HG02642 (cell line): ENCODE results near the gene C10orf71.

Experiments used
- ATAC-seq: cut with Tn5 transposase; IDR thresholded peaks from one replicate; pipeline ENCODE4 v1.9.1; 2021; ENCODE audit warnings: mild to moderate bottlenecking; ENCODE audit not compliant: unreplicated experiment, poor library complexity

C10orf71 gene

DNA sequence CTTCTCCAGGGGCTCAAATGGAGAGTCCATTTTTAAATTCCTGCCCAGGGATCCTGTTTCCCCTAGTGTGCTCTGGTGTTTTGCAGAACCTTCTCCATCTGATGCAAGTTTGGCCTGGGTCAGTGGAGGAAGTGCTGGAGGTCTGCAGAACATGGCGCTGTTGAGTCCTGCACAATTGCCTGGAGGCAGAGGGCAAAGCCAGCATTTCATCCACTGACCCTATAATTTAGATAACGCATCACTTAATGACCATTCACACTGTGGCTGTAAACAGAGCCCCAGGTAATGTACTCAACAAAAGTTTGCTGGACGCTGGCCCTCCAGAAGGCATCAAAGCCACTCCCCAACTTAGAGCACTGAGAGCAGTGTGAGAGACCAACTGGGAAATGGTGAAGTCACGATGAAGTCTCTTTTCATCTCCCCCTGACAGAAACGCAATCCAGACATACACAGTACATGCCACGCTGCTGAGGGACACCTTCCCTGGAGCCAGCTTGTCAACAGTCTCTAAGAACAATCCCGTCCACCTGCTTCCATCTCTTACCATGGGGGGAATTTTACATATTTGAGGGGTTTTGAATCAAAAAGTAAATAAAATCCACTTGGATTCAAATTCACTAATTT lies 13.4 kb downstream of the C10orf71 start:
- no peak for ATAC-seq

DNA sequence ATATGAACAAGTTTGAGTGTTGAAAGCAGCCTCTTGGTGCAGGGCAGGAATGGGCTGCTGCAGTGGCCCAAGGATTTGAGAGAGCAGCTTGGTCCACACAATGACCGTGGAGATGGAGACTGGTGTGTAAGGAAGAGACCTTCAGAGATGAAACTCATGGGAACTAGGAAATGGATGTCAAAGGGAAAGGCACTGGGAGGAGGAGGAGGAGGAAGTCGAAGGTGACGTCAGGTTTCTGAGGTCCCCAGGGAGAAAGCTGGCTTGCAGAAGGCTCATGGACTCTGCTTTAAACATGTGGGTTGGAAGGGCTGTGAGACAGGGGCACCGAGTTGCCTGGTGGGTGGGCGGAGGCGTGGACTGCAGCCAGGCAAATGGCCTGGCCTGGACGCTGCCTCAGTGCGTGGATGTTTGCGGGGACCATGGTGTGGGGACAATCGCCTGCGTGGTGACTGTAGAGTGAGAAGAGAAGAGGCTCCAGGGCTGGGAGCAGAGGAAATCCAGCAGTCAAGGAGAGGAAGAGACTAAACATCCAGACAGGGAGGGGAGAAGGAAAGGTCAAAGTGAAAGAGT lies 14.6 kb downstream of the C10orf71 start:
- ATAC-seq: no peak

DNA sequence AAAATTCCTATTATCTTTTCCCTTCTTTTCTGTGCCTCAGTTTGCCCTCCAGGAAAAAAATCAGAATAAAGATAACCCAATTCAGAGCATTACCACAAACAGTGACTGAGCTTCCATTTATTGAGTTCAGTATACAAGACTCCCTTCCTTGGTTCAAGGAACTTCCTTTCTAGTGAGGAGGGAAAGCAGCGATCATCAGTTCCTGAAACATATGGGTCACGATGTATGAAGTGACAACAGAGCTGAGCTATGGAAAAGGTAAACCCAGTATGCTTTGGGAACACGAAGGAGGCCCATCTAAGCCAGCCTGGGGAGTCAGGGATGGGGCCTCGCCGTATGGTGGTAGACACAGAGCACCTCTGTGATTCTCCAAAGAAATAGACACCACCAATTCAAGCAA lies 15.8 kb downstream of the C10orf71 start:
- ATAC-seq: no peak

DNA sequence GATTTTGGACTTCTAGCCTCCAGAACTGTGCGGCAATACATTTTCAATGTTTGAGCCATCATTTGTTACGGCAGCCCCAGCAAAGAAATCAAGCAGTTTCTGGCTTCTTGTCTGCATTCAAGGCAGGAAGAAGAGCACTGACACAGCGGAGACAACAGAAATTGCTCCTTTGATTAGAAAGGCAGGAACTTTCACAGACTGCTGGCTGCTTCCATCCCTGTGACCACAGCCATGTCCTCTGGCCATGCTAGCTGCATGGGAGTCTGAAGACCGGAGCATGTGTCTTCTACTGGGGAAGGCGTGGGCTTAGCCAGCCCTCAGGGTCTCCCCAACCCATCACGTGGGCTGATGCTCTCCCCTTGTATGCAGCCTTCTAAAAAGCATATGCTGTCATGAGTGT lies 19.1 kb downstream of the C10orf71 start:
- ATAC-seq: no peak

DNA sequence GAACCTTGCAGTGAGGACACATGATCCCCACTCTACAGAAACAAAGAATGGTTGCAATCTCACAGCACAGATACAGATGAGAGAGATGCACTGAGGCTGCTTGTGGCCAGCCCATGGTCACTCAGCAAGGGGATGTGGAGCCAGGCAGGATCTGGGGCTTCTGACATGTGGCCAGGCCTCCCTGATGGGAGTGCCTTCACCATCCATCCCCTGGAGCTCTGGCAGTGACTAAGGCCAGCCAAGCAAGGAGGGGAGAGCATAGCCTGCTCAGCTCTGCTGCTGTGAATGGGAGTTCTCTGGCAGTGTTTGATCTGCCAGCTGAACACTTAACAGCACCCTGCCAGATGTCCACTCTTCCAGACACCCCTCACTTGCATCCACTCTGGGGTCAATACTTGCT lies 19.8 kb downstream of the C10orf71 start:
- no peak for ATAC-seq

DNA sequence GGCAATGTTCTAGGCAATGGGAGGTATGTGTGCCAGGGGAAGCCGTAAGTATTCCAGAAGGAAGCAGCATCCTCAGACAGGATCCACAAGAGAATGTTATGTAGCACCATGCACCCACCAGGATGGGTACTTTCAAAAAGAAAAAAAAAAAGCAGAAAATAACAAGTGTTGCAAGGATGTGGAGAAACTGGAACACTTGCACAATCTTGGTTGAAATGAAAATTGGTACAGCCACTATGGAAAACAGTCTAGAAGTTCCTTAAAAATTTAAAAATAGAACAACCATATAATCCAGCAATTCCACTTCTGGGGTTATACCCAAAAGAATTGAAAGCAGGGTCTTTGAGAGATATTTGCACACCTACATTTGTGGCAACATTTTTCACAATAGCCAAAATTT lies 20.2 kb downstream of the C10orf71 start:
- no peak for ATAC-seq

DNA sequence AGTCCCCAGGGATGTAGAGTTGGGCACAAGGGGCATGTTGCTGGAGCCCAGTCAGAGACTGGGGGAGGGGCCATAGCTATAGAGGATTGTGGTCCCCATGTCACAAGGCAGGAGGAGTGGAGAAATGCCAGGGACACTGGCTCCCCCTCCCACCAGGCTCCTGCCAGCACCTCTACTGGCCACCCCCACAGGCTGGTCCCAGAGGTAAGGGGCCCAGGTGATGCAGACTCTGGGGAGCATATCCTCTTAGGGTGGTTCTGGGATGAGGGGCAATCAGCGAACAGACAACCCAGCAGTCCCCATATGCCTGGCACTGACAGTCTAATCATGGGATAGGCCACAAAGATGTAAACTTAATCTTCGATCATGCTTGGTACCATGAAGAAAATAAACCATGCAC lies 21.2 kb downstream of the C10orf71 start:
- ATAC-seq: no peak

DNA sequence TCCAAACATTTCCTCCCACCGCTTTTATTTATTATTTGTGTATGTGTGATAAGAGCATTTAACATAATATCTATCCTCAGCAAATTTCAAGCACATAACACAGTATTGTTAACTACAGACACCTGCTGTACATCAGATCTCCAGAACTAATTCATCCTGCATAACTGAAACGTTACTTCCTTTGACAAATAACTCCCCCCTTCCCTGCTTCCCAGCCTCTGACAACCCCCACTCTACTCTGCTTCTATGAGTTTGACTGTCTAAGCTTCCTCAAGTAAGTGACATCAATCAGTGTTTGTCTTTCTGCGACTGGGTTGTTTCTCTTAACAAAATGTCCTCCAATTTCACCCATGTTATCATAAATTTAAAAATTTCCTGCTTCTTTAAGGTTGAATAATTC lies 22.1 kb downstream of the C10orf71 start:
- no peak for ATAC-seq

DNA sequence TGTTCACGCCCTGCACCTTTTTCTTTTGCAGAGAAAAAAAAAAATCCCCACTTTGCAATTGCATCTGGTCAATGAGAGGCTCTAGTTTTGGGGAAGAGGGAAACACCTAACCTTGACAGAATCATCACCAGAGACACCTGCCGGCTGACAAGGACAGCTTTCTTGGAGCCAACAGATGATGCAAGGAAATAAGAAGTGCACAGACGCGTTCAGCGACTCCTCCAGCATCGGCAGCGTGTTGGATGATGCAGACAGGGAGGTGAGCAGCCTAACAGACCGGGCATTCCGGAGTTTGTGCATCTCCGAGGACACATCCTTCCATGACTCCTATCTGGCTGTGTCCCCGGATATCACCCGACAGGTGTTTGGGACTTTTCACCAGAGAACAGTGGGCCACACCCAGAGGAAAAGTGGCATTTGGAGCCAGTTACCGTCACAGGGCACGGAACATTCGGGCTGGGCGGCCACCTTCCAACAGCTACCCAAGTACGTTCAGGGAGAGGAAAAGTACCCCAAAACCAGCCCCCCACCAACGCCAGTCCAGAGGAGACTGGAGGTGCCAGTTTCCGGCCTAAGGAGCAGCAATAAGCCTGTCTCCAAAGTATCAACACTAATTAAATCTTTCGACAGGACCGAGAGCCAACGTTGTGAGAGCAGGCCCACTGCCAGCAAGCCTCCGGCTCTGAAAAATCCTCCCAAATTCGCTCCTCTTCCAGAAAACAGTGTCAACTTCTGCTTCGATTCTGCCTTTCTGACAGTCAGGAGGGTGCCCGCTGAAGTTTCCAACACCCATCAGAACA lies 23.6 kb downstream of the C10orf71 start:
- no peak for ATAC-seq

DNA sequence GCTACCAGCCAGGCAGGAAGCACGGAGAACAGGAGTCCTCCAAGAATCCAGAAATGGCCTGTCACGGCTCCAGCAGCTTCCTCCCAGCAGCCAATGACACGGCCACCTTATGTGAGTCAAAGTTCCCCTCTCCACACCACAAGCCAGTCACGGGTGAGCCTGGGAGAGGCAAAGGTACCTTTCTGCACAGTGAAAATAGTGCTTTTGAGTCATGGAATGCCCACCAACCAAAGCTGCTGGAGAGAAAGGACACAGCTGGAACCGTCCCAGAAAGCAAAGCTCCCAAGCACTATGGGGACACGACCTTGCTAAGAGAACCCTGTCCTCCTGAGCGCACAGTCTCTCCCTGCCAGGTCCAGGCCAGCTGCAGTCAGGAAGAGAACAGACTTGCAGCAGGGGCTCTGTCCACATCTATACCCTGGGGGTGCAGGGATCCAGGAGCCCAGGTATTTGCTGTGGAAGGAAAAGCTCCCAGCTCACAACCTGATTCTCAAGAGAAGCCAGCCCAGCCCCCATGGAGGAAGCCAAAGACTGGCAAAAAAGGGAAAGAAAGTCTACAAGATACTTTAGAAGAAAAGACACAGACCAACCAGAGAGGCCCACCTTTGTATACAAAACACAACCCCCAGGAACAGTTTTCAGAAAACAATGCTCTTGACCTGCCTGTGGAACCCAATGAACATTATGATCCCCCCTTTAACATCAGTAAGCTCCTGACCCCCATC lies 24.4 kb downstream of the C10orf71 start:
- ATAC-seq: no peak

DNA sequence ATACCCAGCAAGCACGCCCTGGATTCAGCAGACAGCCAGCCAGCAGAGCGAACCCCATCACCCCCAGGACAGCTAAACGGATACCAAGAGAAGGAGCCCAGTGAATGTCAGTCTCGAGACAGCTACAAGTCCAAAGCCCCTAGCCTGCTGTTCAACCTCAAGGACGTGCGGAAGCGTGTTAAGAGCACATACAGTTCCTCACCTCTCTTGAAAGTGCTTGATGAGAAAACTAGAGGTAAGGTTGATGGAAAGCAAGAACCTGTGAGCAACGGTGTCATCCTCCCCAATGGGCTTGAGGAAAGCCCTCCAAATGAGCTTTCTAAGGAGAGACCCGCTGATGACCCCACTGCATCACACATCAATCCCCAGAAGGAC lies 24.9 kb downstream of the C10orf71 start:
- no peak for ATAC-seq

DNA sequence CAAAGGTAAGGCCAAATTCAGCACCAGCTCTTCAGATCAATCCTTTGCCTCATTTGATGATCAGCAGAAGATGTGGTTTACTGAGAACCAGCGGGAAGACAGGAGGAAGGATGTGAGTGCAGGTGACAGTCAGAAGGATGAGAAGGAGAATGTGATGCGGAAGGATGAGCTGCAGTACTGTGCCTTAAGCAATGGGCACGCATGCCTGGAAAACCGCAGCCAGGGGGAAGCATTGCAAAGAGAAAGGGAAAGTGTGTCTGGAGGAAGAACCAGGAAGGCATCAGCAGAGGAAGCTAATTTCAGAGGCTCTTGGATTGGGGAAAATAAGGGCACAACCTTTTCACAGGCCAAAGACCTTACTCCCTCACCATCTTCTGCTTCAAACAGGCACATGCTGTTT lies 25.7 kb downstream of the C10orf71 start:
- no peak for ATAC-seq

DNA sequence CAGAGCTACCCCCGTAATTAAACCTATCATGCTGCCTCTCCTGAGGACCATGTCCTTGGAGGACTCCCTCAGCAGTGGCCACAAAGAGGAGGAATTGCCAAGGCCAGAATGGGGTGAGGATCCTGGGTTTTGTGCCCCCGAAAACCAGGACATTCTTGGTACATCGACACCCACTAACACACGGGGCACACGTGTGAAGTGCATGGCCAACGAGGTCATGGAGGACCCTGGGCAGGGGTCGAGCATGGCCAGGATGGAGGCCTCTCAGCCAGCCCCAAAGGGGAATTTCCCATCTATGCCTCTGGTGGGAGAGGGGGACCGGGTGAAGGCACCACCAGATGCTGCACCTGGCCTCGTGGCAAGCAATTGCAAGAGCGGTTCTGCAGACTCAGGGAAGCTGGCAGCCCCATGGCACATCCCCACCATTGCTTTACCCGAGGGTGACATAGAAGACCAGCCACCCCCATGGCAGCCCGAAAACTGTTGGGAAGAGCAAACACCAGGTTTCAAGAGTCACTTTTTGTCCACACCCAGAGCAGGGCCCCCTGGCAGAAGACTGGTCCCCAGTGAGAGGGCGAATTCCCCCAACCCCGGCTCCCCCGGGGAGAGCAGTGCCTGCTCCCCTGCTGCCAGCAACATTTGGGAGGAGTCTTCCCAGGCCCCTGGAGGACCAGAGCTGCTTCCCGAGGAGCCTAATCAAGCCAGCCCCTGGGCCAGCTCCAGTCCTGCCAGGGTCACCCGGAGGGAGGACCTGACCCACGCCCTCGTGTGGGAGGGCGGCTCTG lies 26.4 kb downstream of the C10orf71 start:
- no peak for ATAC-seq

DNA sequence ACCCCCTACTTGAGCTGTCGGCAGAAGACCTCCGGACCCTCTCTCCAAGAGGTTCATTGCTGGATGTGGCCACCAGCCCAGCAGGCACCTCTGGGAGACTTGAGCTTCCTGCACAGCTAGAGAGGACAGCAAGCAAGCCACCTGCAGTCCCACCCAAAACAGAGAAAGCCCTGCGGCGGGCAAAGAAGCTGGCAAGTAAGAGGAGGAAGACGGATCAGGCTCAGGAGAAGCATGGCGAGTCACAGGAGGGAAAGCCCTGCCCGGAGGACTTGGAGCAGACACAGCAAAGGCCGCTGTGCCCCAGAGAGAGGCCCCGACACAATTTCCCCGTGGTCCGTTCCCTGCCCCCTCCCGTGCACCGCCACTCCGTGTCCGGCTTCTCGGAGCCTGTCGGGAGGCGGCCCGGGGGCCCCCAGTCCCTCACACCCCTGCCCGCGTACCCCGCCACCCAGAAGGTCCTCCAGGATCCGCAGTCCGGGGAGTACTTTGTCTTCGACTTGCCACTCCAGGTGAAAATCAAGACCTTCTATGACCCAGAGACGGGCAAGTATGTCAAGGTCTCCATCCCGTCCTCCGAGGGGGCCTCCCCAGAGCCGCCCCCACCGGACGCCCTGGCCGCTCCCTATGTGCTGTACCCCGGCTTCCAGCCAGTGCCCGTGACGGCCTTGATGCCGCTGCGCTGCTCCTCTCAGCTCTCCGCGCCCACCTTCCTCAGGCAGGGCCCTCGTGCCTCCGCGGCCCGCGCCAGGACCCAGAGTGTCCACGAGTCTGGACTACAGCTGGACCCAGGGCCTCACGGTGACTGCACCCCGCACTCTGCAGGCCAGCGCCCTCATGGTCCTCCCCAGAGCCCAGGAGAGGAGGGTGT lies 27.2 kb downstream of the C10orf71 start:
- ATAC-seq: no peak

DNA sequence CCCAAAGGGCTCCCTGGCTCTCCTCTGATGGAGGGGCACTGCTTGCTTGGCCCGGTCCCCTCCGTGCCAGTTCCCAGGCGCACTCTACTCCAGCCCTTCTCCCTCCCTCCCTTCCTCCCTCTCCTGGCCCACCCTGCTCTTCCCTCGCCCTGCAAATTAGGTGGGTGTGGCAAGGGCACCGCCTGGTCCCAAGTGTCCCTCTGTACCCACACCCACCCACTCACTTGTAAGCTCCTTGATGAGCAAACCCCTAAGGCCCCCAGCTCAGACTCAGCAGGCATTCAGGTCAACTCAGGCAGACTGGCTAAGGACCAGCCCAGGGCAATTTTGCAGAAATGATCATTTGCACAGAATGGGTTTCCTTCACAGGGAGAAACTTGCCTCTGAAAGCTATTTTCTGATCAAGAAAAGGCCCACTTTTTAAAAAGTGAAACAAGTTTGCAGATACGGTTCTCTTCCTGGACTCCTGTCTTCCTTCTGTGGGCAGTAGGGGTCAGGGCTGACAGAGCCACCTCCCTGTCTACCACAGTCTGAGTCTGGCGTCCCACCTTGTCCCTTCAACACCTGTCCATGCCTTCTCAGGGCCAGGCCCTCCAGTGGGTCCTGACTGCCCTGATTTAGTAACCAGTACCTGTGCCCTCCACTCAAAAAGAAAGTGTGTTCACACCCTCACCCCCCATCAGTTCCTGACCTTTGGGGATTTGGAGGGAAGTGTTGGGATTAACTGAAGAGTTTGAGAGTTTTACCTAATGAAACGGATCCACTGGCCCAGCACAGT lies 28.3 kb downstream of the C10orf71 start:
- no peak for ATAC-seq

DNA sequence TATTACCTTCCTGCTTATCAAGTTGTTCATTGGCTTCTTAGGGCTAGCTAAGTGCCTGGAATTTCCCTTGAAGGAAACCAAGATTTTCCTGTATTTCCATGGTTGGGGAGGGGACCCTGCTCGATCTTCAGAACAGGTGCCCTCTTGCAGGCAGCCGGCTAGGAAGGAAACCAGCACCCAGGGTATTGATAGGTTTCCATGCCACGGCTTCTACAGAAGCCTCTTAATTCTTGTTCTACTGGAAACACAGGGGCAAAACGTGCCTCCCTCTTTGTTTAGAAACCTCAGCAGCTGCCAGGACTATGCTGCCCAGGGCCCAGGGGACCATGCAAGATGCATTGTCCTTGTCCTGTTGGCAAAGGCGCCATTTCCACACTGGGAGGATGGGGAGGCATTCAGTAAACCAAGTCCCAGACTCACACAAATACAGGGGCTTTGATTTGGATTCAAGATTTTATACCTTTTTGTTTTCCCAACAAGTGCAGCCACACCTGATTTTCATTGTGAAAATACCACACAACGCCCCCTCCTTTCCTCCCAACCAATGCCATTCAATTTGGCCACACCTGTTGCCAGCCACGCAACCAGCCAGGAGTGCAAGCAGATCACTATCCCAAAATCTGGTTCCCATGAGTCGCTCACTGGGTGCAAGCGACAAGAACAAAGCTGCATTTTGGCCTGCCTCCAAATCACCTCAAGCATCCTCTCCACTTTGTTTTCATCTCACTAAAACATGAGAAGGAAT lies 29.6 kb downstream of the C10orf71 start:
- ATAC-seq: no peak

DNA sequence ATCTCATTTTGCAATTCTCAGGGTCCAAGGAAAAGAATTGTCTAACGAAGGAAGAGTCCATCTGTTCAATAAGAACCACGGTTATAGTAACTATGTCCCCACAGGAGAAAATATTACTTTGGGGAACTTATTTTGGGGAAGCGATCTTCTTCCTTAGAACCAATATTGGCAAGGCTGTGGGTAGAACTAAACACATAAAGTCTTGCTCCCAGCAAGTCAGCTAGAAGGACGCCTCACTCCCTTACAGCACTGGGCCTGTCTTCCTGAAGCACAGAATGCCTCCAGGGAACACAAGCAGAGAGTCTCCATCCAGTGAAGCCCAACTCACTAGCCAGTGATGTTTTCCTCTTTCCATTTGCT lies 30.2 kb downstream of the C10orf71 start:
- no peak for ATAC-seq

DNA sequence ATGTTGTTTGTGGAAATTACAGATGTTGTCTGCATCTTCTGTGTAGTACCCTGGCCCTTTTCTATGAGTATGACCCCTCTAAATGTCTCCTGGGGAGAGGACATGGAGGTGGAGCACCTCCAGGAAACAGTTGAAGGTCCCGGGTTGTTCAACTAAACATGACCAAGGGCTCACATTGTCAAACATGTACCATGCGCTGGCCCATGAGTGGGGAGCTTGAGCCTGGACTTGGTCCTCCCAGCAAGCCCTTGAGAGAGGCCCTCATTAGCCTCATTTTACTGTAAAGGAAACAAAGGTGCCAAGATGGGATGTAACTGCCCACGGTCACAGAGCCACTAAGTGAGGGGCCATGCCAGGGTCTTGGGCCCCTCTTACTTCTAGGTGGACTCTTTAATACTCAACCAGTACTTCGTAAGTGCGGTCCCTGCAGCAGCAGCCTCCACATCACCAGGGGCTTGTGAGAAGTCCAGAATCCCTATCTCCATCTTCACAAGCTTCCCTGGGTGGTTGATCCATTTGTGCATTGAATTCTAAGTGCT lies 31.2 kb downstream of the C10orf71 start:
- ATAC-seq: no peak
